ENCODE data around the gene ADGRV1. TPM values are rescaled to one million over a fixed set of nuclear protein-coding genes. Genes with fewer than 3 reads are reported as not detected.
A peak's percentile ranks its signal among the peaks of the same experiment; 100 is the strongest.

The ADGRV1 gene
- total RNA-seq, 1 experiment from 2014 or later, result 64.8 TPM

- Histone ChIP-seq H3K9me3 (ENCODE audit: control insufficient read depth, low read depth, low read length) (no peaks in the 10 kb centered on the region), H4K20me1 (ENCODE audit: control insufficient read depth, insufficient read depth, insufficient read length) (no peaks in the 10 kb centered on the region), H2BK120ac (ENCODE audit: low read depth, low read length, poor library complexity, severe bottlenecking) (no peak overlapping the region), H3K9ac (ENCODE audit: extremely low read depth, insufficient read length, low read length) (no peak overlapping the region), H3K56ac (ENCODE audit: insufficient read length, low read depth, low read length) (no peak overlapping the region), H2AFZ (ENCODE audit: low read length) (no peak overlapping the region), H3K23ac (ENCODE audit: insufficient read length, low read depth, low read length) (no peak overlapping the region), H2BK5ac (ENCODE audit: insufficient read length, low read length) (no peak overlapping the region), H3K27ac (ENCODE audit: insufficient read length, low read depth, low read length) (no peak overlapping the region), H3K79me2 (ENCODE audit: insufficient read depth, low read length) (no peaks in the 10 kb centered on the region), H3K23me2 (ENCODE audit: insufficient read length, low read depth, low read length, poor library complexity, severe bottlenecking) (no peaks in the 10 kb centered on the region), H3K4me2 (ENCODE audit: insufficient read depth, insufficient read length, low read length) (no peak overlapping the region), H2BK20ac (ENCODE audit: low read depth, low read length, poor library complexity, severe bottlenecking) (no peak overlapping the region), H4K5ac (ENCODE audit: insufficient read length, low read depth, low read length) (no peak overlapping the region), H3T11ph (ENCODE audit: low read length) (no peak overlapping the region), H3K4me1 (ENCODE audit: insufficient read depth, low read length) (no peaks in the 10 kb centered on the region; the same call in 1 of the 2 replicates), H3K14ac (ENCODE audit: insufficient read depth, low read length) (no peak overlapping the region), H2AK5ac (ENCODE audit: insufficient read length, low read length) (no peak overlapping the region), H3K4ac (ENCODE audit: low read depth, low read length) (no peak overlapping the region), H4K8ac (replicated peaks; ENCODE audit: insufficient read length, low read depth, low read length) (no peak overlapping the region), H2BK12ac (ENCODE audit: insufficient read length, low read depth, low read length) (no peak overlapping the region), H4K91ac (ENCODE audit: insufficient read length, low read depth, low read length) (no peak overlapping the region), H3K18ac (ENCODE audit: insufficient read length, low read depth, low read length) (no peak overlapping the region), H2BK15ac (ENCODE audit: low read depth, low read length) (no peak overlapping the region), H3K79me1 (ENCODE audit: insufficient read depth, low read depth, low read length, poor library complexity, severe bottlenecking) (no peaks in the 10 kb centered on the region), H3K27me3 (ENCODE audit: insufficient read depth, low read length) (no peaks in the 10 kb centered on the region)
- no peak for DNase-seq
- WGBS (ENCODE audit: extremely low coverage, insufficient read length, low lambda C conversion rate), result no CpG with 5 or more reads among the region's 4 CpGs
- H3K4me1 Mint-ChIP-seq, result peaks cover 6 to 23% of the 10 kb centered on the region in 2 experiments
- no peak for TF ChIP-seq CTCF (conservative IDR thresholded peaks at IDR 0.05)
- no peaks in the 10 kb centered on the region for H3K27me3 Mint-ChIP-seq (ENCODE audit: low read depth)
- H3K27ac Mint-ChIP-seq, result peak overlapping the region in 2 of 3 experiments; percentile 52 to 75; a peak in 3 of 7 replicates
- H3K36me3 Mint-ChIP-seq (ENCODE audit: insufficient read depth in 1 of 3, low read depth in 3 of 3), result peaks cover 0 to 5% (median 4%) of the 10 kb centered on the region in 3 experiments; a peak in 3 of 7 replicates
- no peaks in the 10 kb centered on the region for H3K9me3 Mint-ChIP-seq
- no peak overlapping the region; a peak in 1 of 5 replicates for H3K4me3 Mint-ChIP-seq
Measured at GRCh38 chr5:90915393-90915792, 356.8 kb downstream of the ADGRV1 start.

Data from H9 (cell line).